Stimulated activated CD8-positive, alpha-beta memory T cell treated with anti-CD3 and anti-CD28 coated beads, Interleukin-15, amount 100 ng/mL, for 1 hour (primary cell): ENCODE measurements around the gene HNRNPCL1.
"Not testable (repeated sequence)": the region's sequence is repeated elsewhere in the genome, so short reads cannot be mapped to it uniquely, and the experiment has no call there.

Experiments
- DNase-seq: peaks from one replicate; pipeline ENCODE4 v3.0.0-alpha.2; 2020; ENCODE audit warnings: low read depth

Gene HNRNPCL1

DNA sequence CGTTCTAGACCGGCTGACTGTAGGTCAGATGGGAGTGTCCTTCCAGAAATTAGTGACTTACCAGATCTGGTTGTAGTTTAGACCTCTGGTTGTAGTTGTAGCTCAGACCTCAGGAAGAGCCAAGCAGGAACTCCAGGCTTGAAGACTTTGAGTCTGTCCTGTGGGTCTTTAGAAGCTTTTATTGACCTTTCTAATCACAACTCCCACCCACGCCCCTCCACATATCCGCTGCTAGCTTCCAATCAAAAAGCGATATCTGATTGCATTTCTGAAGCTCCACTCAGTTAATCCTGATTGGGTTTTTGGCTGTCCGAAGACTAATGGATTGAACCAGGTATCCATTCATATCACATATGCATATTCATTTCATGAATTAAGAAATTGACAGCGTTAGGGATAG lies at the start of gene HNRNPCL1:
TSS of gene HNRNPCL1 (minus strand) at position 101 of the 400 bp plus-strand sequence. CDS start 431 bp downstream, outside the sequence.
- DNase-seq: not testable (repeated sequence)

DNA sequence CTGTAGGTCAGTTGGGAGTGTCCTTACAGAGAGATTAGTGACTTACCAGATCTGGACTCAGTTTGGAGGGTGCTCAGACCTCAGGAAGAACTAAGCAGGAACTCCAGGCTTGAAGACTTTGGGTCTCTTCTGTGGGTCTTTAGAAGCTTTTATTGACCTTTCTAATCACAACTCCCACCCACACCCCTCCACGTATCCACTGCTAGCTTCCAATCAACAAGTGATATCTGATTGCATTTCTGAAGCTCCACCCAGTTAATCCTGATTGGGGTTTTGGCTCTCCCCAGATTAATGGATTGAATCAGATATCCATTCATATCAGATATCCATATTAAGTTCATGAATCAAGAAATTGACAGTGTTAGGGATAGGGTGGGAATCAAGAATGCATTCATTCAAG lies 49.6 kb upstream of the HNRNPCL1 start, which contains the start of gene PRAMEF10:
TSS of gene PRAMEF10 (minus strand) at position 101 of the 400 bp plus-strand sequence. CDS start 2,423 bp downstream, outside the sequence.
- DNase-seq: not testable (repeated sequence)

DNA sequence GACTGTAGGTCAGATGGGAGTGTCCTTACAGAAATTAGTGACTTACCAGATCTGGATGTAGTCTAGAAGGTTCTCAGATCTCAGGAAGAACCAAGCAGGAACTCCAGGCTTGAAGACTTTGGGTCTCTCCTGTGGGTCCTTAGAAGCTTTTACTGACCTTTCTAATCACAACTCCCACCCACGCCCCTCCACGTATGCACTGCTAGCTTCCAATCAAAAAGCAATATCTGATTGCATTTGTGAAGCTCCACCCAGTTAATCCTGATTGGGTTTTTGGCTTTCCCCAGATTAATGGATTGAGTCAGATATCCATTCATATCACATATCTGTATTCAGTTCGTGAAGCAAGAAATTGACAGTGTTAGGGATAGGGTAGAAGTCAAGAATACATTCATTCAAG lies 37.6 kb upstream of the HNRNPCL1 start, which contains the start of gene PRAMEF4:
TSS of gene PRAMEF4 (minus strand) at position 101 of the 400 bp plus-strand sequence. CDS start 2,807 bp downstream, outside the sequence.
- DNase-seq: not testable (repeated sequence)

DNA sequence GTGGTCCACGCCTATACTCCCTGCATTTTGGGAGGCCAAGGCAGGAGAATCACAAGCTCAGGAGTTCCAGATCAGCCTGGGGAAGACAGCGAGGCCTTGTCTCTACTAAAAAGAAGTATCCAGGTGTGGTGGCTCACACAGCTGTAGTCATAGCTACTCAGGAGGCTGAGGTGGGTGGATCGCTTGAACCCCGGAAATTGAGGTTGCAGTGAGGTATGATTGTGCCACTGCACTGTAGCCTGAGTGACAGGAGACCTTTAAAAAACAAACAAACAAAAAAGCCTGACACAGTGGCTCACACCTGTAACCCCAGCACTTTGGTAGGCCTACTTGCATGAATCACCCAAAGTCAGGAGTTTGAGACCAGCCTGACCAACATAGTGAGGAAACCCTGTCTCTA lies 29.9 kb upstream of the HNRNPCL1 start:
- not testable (repeated sequence) for DNase-seq

DNA sequence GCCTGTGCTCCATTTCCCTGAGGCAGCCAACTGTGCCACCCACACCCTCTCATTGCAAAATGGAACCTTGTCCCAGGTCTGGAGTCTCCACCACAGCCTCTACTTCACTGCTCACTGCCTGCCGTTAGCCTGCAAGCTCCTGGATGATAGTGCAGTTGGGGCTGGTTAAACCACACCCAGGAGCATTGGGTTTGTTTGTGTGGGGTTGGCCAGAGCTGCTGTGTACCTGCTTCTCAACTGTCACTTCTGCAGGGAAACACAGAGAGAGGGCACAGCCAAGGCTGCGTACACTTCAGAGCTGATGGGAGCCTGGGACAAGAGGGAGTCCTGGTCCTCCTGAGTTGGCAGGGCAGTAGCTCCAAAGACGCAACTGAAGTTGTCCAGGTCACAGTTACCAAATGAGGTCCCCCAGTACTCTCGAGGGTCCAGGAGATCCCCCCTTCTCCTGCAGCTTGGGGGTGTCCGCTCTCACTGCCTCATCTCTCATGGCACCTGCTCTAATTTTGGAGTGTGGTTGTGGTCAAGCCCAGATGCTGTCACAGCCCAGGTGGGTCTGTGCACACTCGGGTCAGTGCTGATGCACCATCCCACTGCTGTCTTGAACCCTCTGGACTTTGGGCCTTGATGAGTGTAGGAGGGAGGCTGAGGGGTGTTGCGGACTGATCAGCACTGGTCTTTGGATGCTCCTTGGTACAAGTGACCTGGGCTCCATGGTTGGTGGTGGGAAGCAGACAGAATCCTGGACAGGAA lies 14.8 kb upstream of the HNRNPCL1 start:
- not testable (repeated sequence) for DNase-seq

DNA sequence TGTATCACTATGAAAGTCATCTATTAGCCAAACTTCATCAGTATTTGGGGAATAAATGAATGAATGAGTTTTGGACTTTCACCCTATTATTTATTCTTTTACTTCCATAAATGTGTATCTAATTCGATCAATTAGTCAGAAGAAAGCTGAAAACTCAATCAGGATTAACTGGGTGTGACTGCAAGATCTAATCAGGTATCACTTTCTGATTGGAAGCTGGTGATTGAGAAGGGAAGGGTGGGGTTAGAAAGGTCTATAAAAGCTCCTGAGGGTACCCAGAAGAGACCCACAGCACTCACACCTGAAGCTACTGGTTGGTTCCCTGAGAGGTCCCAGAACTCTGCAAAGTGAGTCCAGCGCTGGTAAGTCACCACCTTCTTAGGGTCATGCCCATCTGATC lies 8.3 kb upstream of the HNRNPCL1 start, which contains the start of gene PRAMEF2:
TSS of gene PRAMEF2 (plus strand) at position 301 of the 400 bp plus-strand sequence. CDS start 1,924 bp downstream, outside the sequence.
- not testable (repeated sequence) for DNase-seq

DNA sequence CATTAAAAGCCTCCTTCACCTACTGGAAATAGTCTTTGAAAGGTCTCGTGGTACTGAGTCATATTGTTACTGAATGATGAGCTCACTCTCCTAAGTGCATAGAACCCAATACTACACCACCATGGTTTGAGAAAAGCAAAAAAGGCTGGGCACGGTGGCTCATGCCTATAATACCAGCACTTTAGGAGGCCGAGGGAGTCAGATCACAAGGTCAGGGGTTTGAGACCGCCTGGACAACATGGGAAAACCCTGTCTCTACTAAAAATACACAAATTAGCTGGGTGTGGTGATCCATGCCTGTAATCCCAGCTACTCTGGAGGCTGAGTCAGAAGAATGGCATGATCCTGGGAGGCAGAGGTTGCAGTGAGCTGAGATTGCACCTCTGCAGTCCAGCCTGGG lies 3.3 kb upstream of the HNRNPCL1 start:
- DNase-seq: no peak

DNA sequence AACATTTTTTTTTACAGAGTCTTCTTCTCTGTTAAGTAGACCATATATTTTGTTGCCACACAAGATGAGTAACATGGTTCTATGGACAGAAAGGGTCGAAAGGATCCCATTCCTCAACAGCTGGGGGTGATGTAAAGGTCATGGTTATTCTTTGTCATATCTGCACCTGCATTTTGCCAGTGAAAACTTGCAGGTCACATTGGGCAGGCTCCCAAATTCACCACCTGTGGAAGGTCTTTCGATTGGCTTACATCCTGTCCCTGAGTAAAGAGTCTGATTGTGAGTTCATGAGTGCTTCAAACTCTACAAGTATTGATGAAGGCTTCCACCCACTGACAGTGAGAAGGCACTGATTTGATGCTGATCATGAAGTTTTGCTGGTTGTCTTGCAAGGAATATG lies 15.3 kb downstream of the HNRNPCL1 start:
- not testable (repeated sequence) for DNase-seq

DNA sequence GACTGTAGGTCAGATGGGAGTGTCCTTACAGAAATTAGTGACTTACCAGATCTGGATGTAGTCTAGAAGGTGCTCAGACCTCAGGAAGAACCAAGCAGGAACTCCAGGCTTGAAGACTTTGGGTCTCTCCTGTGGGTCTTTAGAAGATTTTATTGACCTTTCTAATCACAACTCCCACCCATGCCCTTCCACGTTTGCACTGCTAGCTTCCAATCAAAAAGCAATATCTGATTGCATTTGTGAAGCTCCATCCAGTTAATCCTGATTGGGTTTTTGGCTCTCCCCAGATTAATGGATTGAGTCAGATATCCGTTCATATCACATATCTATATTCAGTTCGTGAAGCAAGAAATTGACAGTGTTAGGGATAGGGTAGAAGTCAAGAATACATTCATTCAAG lies 17.2 kb downstream of the HNRNPCL1 start, which contains the start of gene PRAMEF11:
TSS of gene PRAMEF11 (minus strand) at position 101 of the 400 bp plus-strand sequence. CDS start 2,621 bp downstream, outside the sequence.
- DNase-seq: not testable (repeated sequence)

DNA sequence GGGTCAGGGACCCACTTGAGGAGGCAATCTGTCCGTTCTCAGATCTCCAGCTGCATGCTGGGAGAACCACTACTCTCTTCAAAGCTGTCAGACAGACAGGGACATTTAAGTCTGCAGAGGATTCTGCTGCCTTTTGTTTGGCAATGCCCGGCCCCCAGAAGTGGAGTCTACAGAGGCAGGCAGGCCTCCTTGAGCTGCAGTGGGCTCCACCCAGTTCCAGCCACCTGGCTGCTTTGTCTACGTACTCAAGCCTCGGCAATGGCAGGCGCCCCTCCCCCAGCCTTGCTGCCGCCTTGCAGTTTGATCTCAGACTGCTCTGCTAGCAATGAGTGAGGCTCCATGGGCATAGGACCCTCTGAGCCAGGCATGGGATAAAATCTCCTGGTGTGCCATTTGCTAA lies 29.5 kb downstream of the HNRNPCL1 start:
- not testable (repeated sequence) for DNase-seq

DNA sequence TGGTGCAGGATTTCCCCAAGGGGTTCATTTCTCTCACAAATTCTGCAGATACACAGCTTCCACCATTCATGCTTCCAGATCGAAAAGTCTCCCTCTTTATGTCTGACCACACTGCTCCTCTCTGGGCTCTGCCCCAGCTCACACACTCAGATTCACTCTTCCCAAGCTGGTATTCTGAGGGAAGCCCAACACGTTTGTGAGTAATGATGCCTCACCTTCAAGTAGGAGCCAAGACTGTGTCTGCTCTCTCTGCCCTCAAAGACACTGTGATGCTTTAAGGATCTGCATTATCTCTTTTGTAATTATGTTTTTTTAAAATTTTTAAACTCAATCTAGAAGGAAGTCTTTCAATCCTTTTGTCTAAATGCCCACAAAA lies 37.1 kb downstream of the HNRNPCL1 start:
- DNase-seq: no peak

DNA sequence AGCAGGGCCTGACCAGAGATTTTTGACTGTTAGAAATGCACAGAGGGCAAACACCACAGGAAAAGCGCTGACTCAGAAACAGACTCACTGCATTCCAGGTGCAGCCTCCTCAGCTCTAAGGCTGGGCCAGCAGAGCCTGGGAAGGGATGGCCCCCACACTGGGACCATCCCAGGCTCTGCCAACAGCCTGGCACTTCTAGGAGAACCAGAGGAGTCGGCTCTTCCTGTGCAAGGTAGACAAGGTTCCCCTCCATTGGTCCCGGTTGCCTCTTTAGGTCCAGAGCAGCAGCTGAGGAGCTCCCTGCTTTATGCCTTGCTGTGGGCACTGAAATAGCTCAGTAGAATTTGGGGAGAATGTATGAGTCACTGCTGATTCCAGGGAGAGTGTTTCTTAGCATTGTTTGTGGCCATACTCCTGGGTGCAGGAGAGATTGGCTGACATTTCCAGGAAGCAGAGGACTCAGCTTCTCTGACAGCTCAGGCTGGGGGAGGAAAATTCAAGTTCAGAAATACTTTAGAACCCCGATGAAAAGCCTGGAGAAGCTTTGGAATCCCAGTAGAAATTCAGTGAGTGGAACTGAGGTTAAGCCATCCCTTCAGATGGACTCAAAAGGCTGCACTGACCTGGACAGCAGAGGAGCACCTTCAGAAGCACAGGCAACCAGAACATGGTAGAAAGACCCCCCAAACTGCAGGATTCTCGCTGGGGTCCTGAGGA lies 37.7 kb downstream of the HNRNPCL1 start:
- no peak for DNase-seq

DNA sequence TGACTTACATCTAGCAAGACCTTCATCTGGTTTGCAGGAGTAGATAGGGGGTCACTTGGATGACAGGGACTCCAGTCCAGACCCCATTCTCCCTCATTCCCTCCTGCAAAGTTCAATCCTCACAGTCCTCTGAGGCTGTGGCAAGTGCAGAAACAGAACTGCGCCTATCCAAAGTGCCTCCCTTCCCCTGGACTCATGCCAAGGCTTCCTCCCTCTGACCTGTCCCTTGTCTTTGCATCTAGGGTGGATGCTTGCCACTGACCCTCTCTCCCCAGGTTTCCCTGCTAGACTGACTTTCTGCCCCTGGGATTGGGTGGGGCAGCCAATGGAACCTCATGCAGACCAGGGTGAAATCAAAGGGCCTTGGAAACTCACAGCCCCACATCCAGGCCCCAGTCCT lies 38.6 kb downstream of the HNRNPCL1 start:
- no peak for DNase-seq

DNA sequence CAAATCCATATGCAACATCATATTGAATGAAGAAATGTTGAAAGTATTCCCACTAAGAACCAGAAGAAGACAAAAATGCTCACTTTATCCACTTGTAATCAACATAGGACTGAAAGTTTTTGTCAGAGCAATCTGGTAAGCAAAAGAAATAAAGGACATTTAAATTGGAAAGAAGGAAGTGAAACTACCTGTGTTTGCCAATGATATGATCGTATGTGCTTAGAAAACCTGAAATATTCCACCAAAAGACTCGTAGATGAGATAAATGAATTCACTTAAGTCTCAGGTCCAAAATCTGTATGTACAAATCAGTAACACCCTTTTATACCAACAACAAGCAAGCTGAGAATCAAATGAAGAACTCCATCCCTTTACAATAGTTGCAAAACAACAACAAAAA lies 48.8 kb downstream of the HNRNPCL1 start:
- DNase-seq: no peak

DNA sequence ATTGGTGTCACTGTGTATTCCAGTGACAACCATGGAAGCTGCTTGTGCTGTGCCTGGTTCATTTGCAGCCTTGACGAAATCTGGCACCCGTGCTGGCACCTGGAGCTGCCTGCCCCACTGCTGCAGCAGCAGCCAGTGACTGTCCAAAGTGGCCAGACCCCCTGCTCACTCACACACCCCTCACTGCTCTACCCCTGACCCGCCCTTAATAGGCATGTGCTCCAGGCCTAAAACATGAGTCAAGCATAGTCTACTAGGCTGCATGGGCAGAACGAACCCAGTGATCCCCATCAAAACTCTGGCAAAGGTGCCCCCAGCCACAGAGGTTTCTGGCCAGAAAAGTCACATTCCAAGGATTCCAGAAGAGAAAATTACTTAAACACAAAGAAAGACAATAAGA lies 49.6 kb downstream of the HNRNPCL1 start:
- DNase-seq: no peak
